HepG2 (cell line): ENCODE results near the gene SNX24. TPM values are rescaled to one million over a fixed set of nuclear protein-coding genes. Genes with fewer than 3 reads are reported as not detected.

ENCODE experiments used
- ASH2L ChIP-seq: fragments of 300-600, 200-600 bp; sonication (generic); IDR thresholded peaks from 2 replicates; pipeline ENCODE4 v1.7.0; 2017; ENCODE audit warnings: low read depth, mild to moderate bottlenecking, moderate library complexity, mixed read lengths, low read length; ENCODE audit not compliant: insufficient read length
- CBX5 ChIP-seq: sonication (generic); formaldehyde crosslinking; IDR thresholded peaks from 2 replicates; pipeline ENCODE4 v1.4.0; 2020; ENCODE audit warnings: missing genetic modification reagents, borderline replicate concordance
- FOSL2 ChIP-seq: sonication (generic); formaldehyde crosslinking; IDR thresholded peaks from 2 replicates; pipeline ENCODE4 v1.4.0; 2020; ENCODE audit warnings: missing genetic modification reagents
- FOXA1 ChIP-seq, 2 experiments: fragments of 450-650 bp in 1 of 2; sonication (generic) in 1 of 2; formaldehyde crosslinking in 1 of 2; IDR thresholded peaks; 2 replicates each; pipeline versions ENCODE4 v1.4.0 to v1.6.1; 2016 to 2020; ENCODE audit warnings: missing genetic modification reagents in 1 of 2
- KDM3A ChIP-seq: IDR thresholded peaks from 2 replicates; pipeline ENCODE4 v1.6.1; 2018; ENCODE audit warnings: low read depth, missing compliant biosample characterization
- NFYC ChIP-seq: IDR thresholded peaks from 2 replicates; pipeline ENCODE4 v1.6.1; 2016; ENCODE audit warnings: missing genetic modification reagents, missing compliant biosample characterization
- PHB2 ChIP-seq: fragments of 450-650 bp; IDR thresholded peaks from 2 replicates; pipeline ENCODE4 v1.6.1; 2018; ENCODE audit not compliant: partially characterized antibody
- STAG1 ChIP-seq: sonication (generic); formaldehyde crosslinking; IDR thresholded peaks from 2 replicates; pipeline ENCODE4 v1.4.0; 2020; ENCODE audit warnings: missing genetic modification reagents
- ZFP82 ChIP-seq: sonication (generic); formaldehyde crosslinking; IDR thresholded peaks from 2 replicates; pipeline ENCODE4 v1.5.1; 2020; ENCODE audit warnings: mild to moderate bottlenecking, missing genetic modification reagents, borderline replicate concordance
- ZKSCAN5 ChIP-seq: sonication (generic); formaldehyde crosslinking; IDR thresholded peaks from 2 replicates; pipeline ENCODE4 v1.5.1; 2020; ENCODE audit warnings: mild to moderate bottlenecking, missing genetic modification reagents
- ZNF607 ChIP-seq: sonication (generic); formaldehyde crosslinking; IDR thresholded peaks from 2 replicates; pipeline ENCODE4 v1.5.1; 2020; ENCODE audit warnings: missing genetic modification reagents, mild to moderate bottlenecking, borderline replicate concordance
- ZNF672 ChIP-seq: sonication (generic); formaldehyde crosslinking; IDR thresholded peaks from 2 replicates; pipeline ENCODE4 v1.8.1; 2022; ENCODE audit warnings: missing genetic modification reagents
- ZNF709 ChIP-seq: sonication (generic); formaldehyde crosslinking; IDR thresholded peaks from 2 replicates; pipeline ENCODE4 v1.5.0; 2020; ENCODE audit warnings: mild to moderate bottlenecking, missing genetic modification reagents
- polyA plus RNA-seq, 8 experiments: library from polyadenylated mRNA; depleted of rRNA in 3 of 8; stranded (reverse) in 7 of 8; unstranded in 1 of 8; fragments of >200 nt; fragmentation: Illumina TruSeq in 4 of 8; extraction: Trizol in 4 of 8; gene quantifications; 2 replicates each; pipeline versions ENCODE4 v1.2.1 to v1.2.3, GENCODE V29; 2011 to 2016; ENCODE audit warnings: low read depth in 4 of 8, missing spikeins in 1 of 8, mixed read lengths in 1 of 8; ENCODE audit not compliant: insufficient read depth in 1 of 8
- total RNA-seq, 5 experiments: library from RNA; depleted of rRNA; stranded (reverse); fragments of >200 nt; fragmentation: Illumina TruSeq; extraction: Trizol; gene quantifications; 2 replicates each; pipeline ENCODE4 v1.2.3, GENCODE V29; 2016; ENCODE audit warnings: low read depth in 1 of 5
- TF ChIP-seq, protein P1 (sequence below): sonication (generic); formaldehyde crosslinking; IDR thresholded peaks from 2 replicates; pipeline ENCODE4 v1.4.0; 2020; ENCODE audit warnings: missing genetic modification reagents
- TF ChIP-seq, protein P2 (sequence below): sonication (generic); formaldehyde crosslinking; IDR thresholded peaks from 2 replicates; pipeline ENCODE4 v1.9.0; 2022; ENCODE audit warnings: missing genetic modification reagents, mild to moderate bottlenecking, borderline replicate concordance
- TF ChIP-seq, protein P3 (sequence below): sonication (generic); formaldehyde crosslinking; IDR thresholded peaks from 2 replicates; pipeline ENCODE4 v1.4.0; 2020; ENCODE audit warnings: missing genetic modification reagents

The SNX24 gene
- total and polyA plus RNA-seq, 2 of the 13 experiments (the other 11 are each of a cell fraction or from before 2014, with no cell fraction given), result 7.2 to 23.7 TPM

DNA sequence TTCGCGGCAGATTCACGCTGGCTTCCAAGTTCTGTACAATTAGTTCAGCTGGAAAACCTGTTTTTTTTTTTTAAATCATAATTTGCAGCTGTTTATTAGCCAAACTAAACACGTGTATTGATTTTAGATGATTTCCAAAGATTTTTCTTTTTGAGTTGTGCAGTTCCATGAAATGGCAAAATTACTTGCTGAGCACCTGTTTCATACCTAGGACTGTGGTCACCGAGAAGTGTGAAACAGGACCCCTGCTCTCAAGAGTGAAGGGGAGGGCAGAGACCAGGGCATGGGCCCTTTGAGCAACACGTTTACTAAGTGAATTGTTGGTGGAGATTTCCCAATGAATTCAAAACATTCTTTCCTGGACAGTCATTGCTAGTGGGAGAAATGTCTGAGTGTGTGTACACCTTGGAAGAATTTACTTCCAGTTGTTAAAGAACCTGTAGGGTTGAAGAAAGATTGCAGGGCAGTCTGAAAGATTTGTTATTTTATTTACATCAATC is 688 bp downstream of the SNX24 start (continued):
- no peak for TF ChIP-seq ZNF672 (CRISPR knock-in tag)
- TF ChIP-seq, protein P1, sequence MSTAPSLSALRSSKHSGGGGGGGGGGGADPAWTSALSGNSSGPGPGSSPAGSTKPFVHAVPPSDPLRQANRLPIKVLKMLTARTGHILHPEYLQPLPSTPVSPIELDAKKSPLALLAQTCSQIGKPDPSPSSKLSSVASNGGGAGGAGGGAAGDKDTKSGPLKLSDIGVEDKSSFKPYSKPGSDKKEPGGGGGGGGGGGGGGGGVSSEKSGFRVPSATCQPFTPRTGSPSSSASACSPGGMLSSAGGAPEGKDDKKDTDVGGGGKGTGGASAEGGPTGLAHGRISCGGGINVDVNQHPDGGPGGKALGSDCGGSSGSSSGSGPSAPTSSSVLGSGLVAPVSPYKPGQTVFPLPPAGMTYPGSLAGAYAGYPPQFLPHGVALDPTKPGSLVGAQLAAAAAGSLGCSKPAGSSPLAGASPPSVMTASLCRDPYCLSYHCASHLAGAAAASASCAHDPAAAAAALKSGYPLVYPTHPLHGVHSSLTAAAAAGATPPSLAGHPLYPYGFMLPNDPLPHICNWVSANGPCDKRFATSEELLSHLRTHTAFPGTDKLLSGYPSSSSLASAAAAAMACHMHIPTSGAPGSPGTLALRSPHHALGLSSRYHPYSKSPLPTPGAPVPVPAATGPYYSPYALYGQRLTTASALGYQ, result peak; percentile 62; the same call in 1 of the 2 replicates
- TF ChIP-seq ZKSCAN5, result no peak
- no peak for TF ChIP-seq NFYC (CRISPR knock-in tag)
- no peak for TF ChIP-seq KDM3A (CRISPR knock-in tag)
- TF ChIP-seq CBX5 (CRISPR knock-in tag), result no peak
- TF ChIP-seq STAG1, result no peak
- no peak for TF ChIP-seq FOXA1 (IDR thresholded peaks at IDR 0.05)
- peak; percentile 7; the same call in 1 of the 2 replicates for TF ChIP-seq FOXA1 (CRISPR knock-in tag; IDR thresholded peaks at IDR 0.05)
- TF ChIP-seq FOSL2 (CRISPR knock-in tag), result peak; percentile 84
- TF ChIP-seq, protein P2, sequence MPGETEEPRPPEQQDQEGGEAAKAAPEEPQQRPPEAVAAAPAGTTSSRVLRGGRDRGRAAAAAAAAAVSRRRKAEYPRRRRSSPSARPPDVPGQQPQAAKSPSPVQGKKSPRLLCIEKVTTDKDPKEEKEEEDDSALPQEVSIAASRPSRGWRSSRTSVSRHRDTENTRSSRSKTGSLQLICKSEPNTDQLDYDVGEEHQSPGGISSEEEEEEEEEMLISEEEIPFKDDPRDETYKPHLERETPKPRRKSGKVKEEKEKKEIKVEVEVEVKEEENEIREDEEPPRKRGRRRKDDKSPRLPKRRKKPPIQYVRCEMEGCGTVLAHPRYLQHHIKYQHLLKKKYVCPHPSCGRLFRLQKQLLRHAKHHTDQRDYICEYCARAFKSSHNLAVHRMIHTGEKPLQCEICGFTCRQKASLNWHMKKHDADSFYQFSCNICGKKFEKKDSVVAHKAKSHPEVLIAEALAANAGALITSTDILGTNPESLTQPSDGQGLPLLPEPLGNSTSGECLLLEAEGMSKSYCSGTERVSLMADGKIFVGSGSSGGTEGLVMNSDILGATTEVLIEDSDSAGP (CRISPR knock-in tag), result no peak
- TF ChIP-seq ZNF607 (CRISPR knock-in tag), result no peak
- no peak for TF ChIP-seq ZNF709 (CRISPR knock-in tag)
- TF ChIP-seq ZFP82 (CRISPR knock-in tag), result no peak
- no peak for TF ChIP-seq PHB2
- peak; percentile 29 for TF ChIP-seq ASH2L
- TF ChIP-seq, protein P3, sequence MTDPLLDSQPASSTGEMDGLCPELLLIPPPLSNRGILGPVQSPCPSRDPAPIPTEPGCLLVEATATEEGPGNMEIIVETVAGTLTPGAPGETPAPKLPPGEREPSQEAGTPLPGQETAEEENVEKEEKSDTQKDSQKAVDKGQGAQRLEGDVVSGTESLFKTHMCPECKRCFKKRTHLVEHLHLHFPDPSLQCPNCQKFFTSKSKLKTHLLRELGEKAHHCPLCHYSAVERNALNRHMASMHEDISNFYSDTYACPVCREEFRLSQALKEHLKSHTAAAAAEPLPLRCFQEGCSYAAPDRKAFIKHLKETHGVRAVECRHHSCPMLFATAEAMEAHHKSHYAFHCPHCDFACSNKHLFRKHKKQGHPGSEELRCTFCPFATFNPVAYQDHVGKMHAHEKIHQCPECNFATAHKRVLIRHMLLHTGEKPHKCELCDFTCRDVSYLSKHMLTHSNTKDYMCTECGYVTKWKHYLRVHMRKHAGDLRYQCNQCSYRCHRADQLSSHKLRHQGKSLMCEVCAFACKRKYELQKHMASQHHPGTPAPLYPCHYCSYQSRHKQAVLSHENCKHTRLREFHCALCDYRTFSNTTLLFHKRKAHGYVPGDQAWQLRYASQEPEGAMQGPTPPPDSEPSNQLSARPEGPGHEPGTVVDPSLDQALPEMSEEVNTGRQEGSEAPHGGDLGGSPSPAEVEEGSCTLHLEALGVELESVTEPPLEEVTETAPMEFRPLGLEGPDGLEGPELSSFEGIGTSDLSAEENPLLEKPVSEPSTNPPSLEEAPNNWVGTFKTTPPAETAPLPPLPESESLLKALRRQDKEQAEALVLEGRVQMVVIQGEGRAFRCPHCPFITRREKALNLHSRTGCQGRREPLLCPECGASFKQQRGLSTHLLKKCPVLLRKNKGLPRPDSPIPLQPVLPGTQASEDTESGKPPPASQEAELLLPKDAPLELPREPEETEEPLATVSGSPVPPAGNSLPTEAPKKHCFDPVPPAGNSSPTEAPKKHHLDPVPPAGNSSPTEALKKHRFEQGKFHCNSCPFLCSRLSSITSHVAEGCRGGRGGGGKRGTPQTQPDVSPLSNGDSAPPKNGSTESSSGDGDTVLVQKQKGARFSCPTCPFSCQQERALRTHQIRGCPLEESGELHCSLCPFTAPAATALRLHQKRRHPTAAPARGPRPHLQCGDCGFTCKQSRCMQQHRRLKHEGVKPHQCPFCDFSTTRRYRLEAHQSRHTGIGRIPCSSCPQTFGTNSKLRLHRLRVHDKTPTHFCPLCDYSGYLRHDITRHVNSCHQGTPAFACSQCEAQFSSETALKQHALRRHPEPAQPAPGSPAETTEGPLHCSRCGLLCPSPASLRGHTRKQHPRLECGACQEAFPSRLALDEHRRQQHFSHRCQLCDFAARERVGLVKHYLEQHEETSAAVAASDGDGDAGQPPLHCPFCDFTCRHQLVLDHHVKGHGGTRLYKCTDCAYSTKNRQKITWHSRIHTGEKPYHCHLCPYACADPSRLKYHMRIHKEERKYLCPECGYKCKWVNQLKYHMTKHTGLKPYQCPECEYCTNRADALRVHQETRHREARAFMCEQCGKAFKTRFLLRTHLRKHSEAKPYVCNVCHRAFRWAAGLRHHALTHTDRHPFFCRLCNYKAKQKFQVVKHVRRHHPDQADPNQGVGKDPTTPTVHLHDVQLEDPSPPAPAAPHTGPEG (CRISPR knock-in tag), result no peak
